Cardiac muscle cell (in vitro differentiated cells and primary cell): ENCODE data around the gene PSG4. TPM values are rescaled to one million over a fixed set of nuclear protein-coding genes. Genes with fewer than 3 reads are reported as not detected.
"Not testable (repeated sequence)": the region's sequence is repeated elsewhere in the genome, so short reads cannot be mapped to it uniquely, and the experiment has no call there.

Source experiments
- DNase-seq, 2 donors: peaks; one replicate each; pipeline versions ENCODE4 v3.0.0 to v3.0.0-alpha.2; 2010 to 2017; ENCODE audit warnings: low read depth in 1 of 2, low spot score in 1 of 2
- H3K27ac ChIP-seq: fragments of 200-600 bp; sonication (generic); 2 replicates; pipeline ENCODE4 v1.5.1; 2016
- H3K27me3 ChIP-seq: fragments of 200-600 bp; sonication (generic); 2 replicates; pipeline ENCODE4 v1.6.0; 2016; ENCODE audit warnings: control low read depth
- H3K36me3 ChIP-seq: fragments of 200-600 bp; sonication (generic); 2 replicates; pipeline ENCODE4 v1.5.1; 2016; ENCODE audit warnings: control low read depth
- H3K4me1 ChIP-seq: fragments of 200-600 bp; sonication (generic); 2 replicates; pipeline ENCODE4 v1.8.1; 2017; ENCODE audit warnings: low read depth, mild to moderate bottlenecking, mixed run types
- H3K4me3 ChIP-seq: fragments of 200-600 bp; sonication (generic); 2 replicates; pipeline ENCODE4 v1.5.1; 2016; ENCODE audit warnings: mild to moderate bottlenecking
- H3K9me3 ChIP-seq: fragments of 200-600 bp; sonication (generic); 2 replicates; pipeline ENCODE4 v1.5.1; 2017; ENCODE audit warnings: low read depth, mild to moderate bottlenecking, control low read depth
- CTCF ChIP-seq: IDR thresholded peaks from 2 replicates; pipeline ENCODE4 v1.5.1; 2012; ENCODE audit warnings: low read depth, mild to moderate bottlenecking, low read length
- polyA plus RNA-seq: library from polyadenylated mRNA; unstranded; fragments of >200 nt; fragmentation: Nextera tagmentation; extraction: Ambion mirVana; gene quantifications from 2 replicates; pipeline ENCODE4 v1.2.1, GENCODE V29; 2016
- total RNA-seq: library from RNA; depleted of rRNA; stranded (reverse); fragments of >200 nt; gene quantifications from 2 replicates; pipeline ENCODE4 v1.2.3, GENCODE V29; 2016

The PSG4 gene
- total and polyA plus RNA-seq, 2 experiments from 2014 or later = not detected

- Histone ChIP-seq H3K27me3 (no peaks in the 10 kb centered on the region), H3K4me3 (no peak overlapping the region), H3K4me1 (no peaks in the 10 kb centered on the region), H3K36me3 (no peaks in the 10 kb centered on the region), H3K27ac (no peak overlapping the region), H3K9me3 (no peaks in the 10 kb centered on the region)
- DNase-seq = no peak
- no peak for TF ChIP-seq CTCF
Measured at GRCh38 chr19:43152214-43152613, 53.2 kb downstream of the PSG4 start.

- H3K4me1 ChIP-seq, H3K9me3 ChIP-seq, H3K36me3 ChIP-seq, DNase-seq, H3K27me3 ChIP-seq, H3K4me3 ChIP-seq, H3K27ac ChIP-seq: not testable (repeated sequence)
Measured at GRCh38 chr19:43149788-43150187, 55.6 kb downstream of the PSG4 start.

- H3K4me3 ChIP-seq = no peak overlapping the region
- no peaks in the 10 kb centered on the region for H3K9me3 ChIP-seq
- H3K27me3 ChIP-seq = no peaks in the 10 kb centered on the region
- H3K27ac ChIP-seq = no peak overlapping the region
- H3K36me3 ChIP-seq = no peaks in the 10 kb centered on the region
- H3K4me1 ChIP-seq = no peaks in the 10 kb centered on the region
- TF ChIP-seq CTCF = no peak
- peak in 1 of 2 donors; percentile 18 for DNase-seq
Measured at GRCh38 chr19:43148233-43148632, 57.2 kb downstream of the PSG4 start.

Other genes with a start within 250 kb of the PSG4 start
- not detected in 2 replicates for gene PSG11, start 179.2 kb downstream of the PSG4 start, total RNA-seq
- not detected in 2 replicates for gene PSG11, start 179.2 kb downstream of the PSG4 start, polyA plus RNA-seq
- gene PSG2, start 122.9 kb downstream of the PSG4 start, total RNA-seq = not detected in 2 replicates
- not detected in 2 replicates for gene PSG2, start 122.9 kb downstream of the PSG4 start, polyA plus RNA-seq
- not detected in 2 replicates for gene PSG5, start 19.1 kb downstream of the PSG4 start, total RNA-seq
- not detected in 2 replicates for gene PSG5, start 19.1 kb downstream of the PSG4 start, polyA plus RNA-seq
- gene PSG9, start 63.9 kb upstream of the PSG4 start, total RNA-seq = not detected in 2 replicates
- not detected in 2 replicates for gene PSG9, start 63.9 kb upstream of the PSG4 start, polyA plus RNA-seq
- gene CD177, start 148.0 kb upstream of the PSG4 start, total RNA-seq = not detected in 2 replicates
- not detected in 2 replicates for gene CD177, start 148.0 kb upstream of the PSG4 start, polyA plus RNA-seq
- not detected in 2 replicates for gene TEX101, start 209.3 kb upstream of the PSG4 start, total RNA-seq
- not detected in 2 replicates for gene TEX101, start 209.3 kb upstream of the PSG4 start, polyA plus RNA-seq